ENCODE results near the gene TXNDC8.

DNA sequence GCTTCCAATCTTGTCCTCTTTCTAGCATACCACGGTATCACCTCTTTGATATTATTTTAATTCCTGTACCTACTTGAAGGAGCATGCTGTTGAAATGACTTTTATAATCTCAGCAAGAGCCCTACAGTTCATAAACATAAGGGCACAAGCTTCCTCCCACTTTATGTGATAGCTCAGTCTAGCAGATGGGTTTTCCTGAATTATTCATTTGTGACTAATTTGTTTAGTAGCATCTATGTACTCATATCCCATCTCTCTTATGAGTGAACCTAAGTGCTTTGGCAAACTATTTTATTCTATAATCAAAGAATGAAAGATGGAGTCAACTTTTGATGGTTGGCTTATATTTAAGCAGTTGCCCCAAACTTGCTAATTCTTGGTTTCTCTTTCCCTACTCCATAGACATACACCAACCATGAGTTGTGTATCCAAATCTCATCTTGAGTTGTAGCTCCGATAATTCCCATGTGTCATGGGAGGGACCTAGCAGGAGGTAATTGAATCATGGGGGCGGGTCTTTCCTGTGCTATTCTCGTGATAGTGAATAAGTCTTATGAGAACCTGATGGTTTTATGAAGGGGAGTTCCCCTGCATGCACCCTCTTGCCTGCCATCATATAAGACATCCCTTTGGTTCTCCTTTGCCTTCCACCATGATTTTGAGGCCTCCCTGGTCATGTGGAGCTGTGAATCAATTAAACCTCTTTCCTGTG is 17.7 kb downstream of the TXNDC8 start:
- TF ChIP-seq EZH2 (IDR thresholded peaks at IDR 0.05; ENCODE audit: insufficient read depth, low read length), result no peak
- TF ChIP-seq, protein P1, sequence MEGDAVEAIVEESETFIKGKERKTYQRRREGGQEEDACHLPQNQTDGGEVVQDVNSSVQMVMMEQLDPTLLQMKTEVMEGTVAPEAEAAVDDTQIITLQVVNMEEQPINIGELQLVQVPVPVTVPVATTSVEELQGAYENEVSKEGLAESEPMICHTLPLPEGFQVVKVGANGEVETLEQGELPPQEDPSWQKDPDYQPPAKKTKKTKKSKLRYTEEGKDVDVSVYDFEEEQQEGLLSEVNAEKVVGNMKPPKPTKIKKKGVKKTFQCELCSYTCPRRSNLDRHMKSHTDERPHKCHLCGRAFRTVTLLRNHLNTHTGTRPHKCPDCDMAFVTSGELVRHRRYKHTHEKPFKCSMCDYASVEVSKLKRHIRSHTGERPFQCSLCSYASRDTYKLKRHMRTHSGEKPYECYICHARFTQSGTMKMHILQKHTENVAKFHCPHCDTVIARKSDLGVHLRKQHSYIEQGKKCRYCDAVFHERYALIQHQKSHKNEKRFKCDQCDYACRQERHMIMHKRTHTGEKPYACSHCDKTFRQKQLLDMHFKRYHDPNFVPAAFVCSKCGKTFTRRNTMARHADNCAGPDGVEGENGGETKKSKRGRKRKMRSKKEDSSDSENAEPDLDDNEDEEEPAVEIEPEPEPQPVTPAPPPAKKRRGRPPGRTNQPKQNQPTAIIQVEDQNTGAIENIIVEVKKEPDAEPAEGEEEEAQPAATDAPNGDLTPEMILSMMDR (IDR thresholded peaks at IDR 0.05; ENCODE audit: insufficient read depth, low read depth, low read length), result no peak
